GM13977 (cell line): Measurements from ENCODE around the gene ELF4.
A peak's percentile ranks its signal among the peaks of the same experiment; 100 is the strongest.

Experiments
- DNase-seq: peaks from one replicate; pipeline ENCODE4 v3.0.0; 2012; ENCODE audit warnings: low spot score
- CTCF ChIP-seq: IDR thresholded peaks from 2 replicates; pipeline ENCODE4 v1.5.1; 2012; ENCODE audit warnings: mild to moderate bottlenecking, control low read depth; ENCODE audit not compliant: insufficient read depth; ENCODE audit errors: extremely low read depth, missing control alignments
- in situ Hi-C: fragments of 300-500 bp; cut with MboI; formaldehyde crosslinking; loops from one replicate; pipeline ENCODE4 v1.12.0; 2022; ENCODE audit warnings: low sequenced_read_pairs, low pct_unique_long_range_greater_than_20kb, mixed read lengths, inconsistent platforms; ENCODE audit not compliant: unreplicated experiment

The ELF4 gene

GRCh38 chrX:130085551-130086446 is 24.5 kb downstream of the ELF4 start:
- TF ChIP-seq CTCF, result no peak
- in situ Hi-C loops, result no loop called here
- DNase-seq, result no peak

GRCh38 chrX:130084631-130085237 is 25.6 kb downstream of the ELF4 start:
- in situ Hi-C loops, result no loop called here
- peak; percentile 67 for DNase-seq
- no peak for TF ChIP-seq CTCF

- no peak for DNase-seq
- in situ Hi-C loops, result no loop called here
- TF ChIP-seq CTCF, result no peak
Observed at GRCh38 chrX:130083656-130084382, 26.5 kb downstream of the ELF4 start.

- DNase-seq, result no peak
- in situ Hi-C loops, result no loop called here
- TF ChIP-seq CTCF, result no peak
Observed at GRCh38 chrX:130083107-130083490, 27.2 kb downstream of the ELF4 start.

GRCh38 chrX:130082244-130083106 is 27.8 kb downstream of the ELF4 start:
- peak; percentile 36 for TF ChIP-seq CTCF
- in situ Hi-C loops, result no loop called here
- DNase-seq, result peak; percentile 68
